HFF-Myc (cell line): ENCODE results near the gene KCNAB1.

ENCODE experiments used
- DNase-seq: peaks from one replicate; pipeline ENCODE4 v3.0.0-alpha.2; 2011; ENCODE audit warnings: low read depth; ENCODE audit errors: extremely low read depth
- H3K4me3 ChIP-seq: replicated peaks from 2 replicates; pipeline ENCODE4 v1.5.1; 2011; ENCODE audit warnings: low read depth, mild to moderate bottlenecking, control low read depth, low read length
- TF ChIP-seq, protein P1 (sequence below): IDR thresholded peaks from 2 replicates; pipeline ENCODE4 v1.5.1; 2012; ENCODE audit warnings: mild to moderate bottlenecking, low read depth, low read length, control low read depth; ENCODE audit errors: missing control alignments

Gene KCNAB1

DNA sequence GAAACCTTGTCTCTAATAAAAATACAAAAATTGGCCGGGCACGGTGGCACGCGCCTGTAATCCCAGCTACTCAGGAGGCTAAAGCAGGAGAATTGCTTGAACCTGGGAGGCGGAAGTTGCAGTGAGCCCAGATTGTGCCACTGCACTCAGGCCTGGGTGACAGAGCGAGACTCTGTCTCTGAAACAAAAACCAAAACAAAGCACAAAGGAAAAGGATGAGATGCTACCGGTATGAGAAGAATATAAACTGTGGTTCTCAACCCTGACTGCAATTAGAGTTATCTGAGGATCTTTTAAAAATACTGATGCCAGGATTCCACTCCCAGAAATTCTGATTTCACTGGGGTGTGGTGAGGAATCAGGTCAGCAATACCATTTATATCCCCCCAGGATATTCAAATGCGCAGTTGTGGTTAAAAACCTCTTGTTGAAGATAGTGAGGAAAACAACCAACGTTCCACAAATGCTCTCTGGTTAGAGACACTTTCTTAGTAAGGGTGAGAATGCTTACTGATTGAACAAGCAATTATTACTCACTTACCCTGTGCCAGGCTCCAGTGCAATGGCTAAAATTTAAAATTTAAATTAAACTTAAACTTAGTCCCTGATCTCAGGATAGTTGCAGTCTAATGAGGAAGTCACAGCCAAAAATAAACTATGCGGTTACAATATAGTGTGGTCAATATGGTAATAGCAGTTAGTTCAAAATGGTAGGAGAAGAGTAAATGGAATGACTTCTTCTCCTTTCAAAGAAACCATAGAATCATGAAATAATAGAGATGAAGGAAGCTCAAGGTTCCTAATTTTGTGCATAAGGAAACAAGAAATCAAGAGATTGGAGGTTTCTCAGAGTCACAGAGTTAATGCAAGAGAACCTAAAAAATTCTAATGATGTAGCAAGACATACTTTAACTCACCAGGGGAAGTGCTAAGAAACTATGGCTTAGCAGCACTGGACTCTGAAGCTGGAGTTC, 325.0 kb downstream of the KCNAB1 start:
- no peak overlapping the region for H3K4me3 ChIP-seq
- no peak for DNase-seq
- TF ChIP-seq, protein P1, sequence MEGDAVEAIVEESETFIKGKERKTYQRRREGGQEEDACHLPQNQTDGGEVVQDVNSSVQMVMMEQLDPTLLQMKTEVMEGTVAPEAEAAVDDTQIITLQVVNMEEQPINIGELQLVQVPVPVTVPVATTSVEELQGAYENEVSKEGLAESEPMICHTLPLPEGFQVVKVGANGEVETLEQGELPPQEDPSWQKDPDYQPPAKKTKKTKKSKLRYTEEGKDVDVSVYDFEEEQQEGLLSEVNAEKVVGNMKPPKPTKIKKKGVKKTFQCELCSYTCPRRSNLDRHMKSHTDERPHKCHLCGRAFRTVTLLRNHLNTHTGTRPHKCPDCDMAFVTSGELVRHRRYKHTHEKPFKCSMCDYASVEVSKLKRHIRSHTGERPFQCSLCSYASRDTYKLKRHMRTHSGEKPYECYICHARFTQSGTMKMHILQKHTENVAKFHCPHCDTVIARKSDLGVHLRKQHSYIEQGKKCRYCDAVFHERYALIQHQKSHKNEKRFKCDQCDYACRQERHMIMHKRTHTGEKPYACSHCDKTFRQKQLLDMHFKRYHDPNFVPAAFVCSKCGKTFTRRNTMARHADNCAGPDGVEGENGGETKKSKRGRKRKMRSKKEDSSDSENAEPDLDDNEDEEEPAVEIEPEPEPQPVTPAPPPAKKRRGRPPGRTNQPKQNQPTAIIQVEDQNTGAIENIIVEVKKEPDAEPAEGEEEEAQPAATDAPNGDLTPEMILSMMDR = no peak

DNA sequence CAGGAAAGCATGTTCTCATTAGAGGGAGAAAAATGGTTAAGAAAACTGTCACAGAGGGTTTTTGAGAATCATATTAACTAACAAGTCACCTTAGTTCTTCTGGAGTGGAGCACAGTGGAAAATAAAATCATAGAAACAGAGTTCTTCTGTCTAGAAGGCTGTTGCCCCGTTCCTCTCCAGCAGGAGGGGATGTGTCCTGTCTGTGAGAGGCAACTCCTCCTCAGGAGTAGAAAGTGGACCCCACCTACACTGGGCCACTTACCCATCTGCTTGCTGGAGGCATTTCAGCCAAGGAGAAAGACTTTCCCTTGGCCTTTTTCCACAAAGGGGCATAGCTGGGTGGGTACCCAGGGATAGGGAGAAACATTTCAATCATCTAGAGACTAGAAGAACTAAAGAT, 327.9 kb downstream of the KCNAB1 start:
- H3K4me3 ChIP-seq = no peak overlapping the region
- TF ChIP-seq, protein P1 = peak; percentile 55
- DNase-seq = no peak

DNA sequence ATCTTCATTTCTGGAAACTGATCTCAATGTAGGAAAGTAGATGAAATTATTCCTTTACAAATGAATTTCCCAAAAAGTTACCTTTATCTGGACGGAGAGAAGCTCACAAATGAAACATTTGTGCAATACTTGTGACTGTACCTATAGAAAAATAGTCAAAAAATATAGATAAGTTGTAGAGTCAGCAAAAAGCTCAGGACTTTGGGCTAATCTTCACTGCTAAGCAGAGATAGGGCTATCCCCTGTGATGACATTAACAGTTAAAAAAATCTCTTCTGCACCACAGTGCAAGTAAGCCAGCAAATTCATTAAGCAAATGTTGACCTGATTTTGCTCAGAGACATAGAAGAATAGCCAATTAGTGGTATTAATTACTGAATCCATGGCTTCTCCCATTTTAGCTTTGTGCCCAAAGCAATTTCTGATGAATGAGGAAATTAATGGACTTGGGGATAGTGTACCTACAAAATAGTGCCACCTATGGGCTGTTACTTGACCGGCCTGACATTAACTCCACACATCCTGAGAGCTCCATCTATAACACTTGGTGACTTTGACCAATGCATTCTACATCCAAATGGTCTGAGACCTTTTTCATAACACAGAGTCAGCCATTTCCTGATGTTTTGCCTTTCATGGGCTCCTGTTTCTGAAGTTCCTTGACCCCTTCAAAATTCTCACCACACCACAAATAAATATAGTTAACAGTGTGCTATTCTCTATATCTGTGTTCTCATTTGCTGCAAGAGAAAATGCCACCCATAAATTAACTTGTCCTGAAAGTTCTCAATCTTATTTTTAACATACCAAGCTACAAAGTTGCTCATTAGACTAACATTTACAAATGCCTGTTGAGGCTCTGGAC, 329.6 kb downstream of the KCNAB1 start:
- peak; percentile 32 for DNase-seq
- TF ChIP-seq, protein P1 = peak; percentile 63
- no peak overlapping the region for H3K4me3 ChIP-seq

DNA sequence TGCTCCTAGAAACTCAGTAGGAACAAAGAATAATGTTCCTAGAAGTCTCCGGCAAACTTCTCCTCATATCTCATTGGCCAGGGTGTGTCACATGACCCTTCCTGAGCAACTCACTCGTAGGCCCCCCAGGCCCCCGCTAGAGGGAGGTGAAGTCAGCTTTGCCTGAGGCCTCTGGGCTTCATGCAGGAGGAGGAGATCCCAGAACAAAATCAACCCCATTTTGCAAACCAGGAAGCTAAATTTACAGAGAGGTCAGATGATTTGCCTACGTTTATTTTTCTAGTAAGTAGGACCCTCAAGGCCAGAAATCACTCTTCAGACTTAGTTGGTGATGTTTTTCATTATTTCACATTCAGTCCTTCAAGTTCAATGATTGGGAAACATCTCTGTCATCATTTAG, 335.5 kb downstream of the KCNAB1 start:
- DNase-seq = no peak
- H3K4me3 ChIP-seq = no peak overlapping the region
- TF ChIP-seq, protein P1 = no peak

DNA sequence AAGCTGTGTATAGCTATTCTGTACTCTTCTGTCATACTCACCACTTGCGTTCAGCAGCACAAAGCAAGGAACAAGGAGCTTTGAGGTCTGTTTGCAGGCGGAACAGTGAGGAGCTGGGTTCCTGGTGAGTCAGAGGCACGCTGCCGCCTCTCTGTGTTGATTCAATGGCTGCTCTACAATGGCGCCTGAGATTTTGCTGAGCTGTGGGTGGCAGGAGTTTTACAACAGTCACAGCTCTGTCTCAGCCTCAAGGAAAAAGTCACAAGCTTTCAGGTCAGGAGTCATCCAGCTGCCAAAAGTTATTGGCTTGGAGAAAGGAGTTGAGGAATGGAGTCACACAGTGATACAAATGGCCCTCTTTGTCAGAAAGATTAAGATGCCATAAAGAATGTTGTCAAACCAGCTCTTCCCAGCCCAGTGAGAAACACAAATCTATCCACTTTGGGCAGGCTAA, 336.4 kb downstream of the KCNAB1 start:
- no peak overlapping the region for H3K4me3 ChIP-seq
- DNase-seq = no peak
- TF ChIP-seq, protein P1 = no peak

DNA sequence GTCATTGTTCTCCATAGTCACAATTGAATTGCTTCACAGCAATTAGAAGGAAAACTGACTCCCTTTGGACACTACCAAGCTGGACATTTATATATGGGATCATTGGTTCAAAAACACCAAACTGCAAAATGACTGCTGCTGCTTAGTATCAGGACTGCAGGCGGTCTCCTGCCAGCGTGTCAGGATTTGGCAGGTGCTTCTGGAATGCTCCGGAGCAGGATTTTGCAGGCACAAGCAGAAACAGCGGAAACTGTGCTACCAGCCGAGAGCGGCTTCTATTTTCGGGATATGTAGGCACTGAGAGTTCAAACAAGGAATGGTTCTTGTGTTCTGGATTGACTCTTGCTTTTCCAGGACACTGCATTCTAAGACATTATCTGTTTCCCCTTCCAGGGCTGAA, 339.1 kb downstream of the KCNAB1 start:
- H3K4me3 ChIP-seq = no peak overlapping the region
- no peak for DNase-seq
- TF ChIP-seq, protein P1 = no peak
